ENCODE measurements around the gene RAB3C. TPM values are rescaled to one million over a fixed set of nuclear protein-coding genes. Genes with fewer than 3 reads are reported as not detected.

Gene RAB3C
- total RNA-seq, 2 donors from 2014 or later = 2.3 to 45.2 TPM

- DNase-seq = no peak
- Histone ChIP-seq H3K36me3 (replicated peaks in 1 of 2; ENCODE audit: insufficient read depth in 1 of 2, low read depth in 2 of 2) (no peaks in the 10 kb centered on the region), H3K27ac (no peak overlapping the region), H3K27me3 (no peaks in the 10 kb centered on the region), H3K4me3 (no peak overlapping the region), H3K9me3 (no peaks in the 10 kb centered on the region), H3K4me1 (no peaks in the 10 kb centered on the region)
- WGBS, 2 donors = 68 to 75% methylated on average over 4 of the region's 4 CpGs
- intact Hi-C loops (cut with DNase I) = no loop called here
- TF ChIP-seq CTCF (IDR thresholded peaks at IDR 0.05) (no peak), POLR2A (IDR thresholded peaks at IDR 0.05) (no peak)
- ATAC-seq = no peak
Observed at GRCh38 chr5:58751222-58751837, 168.5 kb downstream of the RAB3C start.

- ATAC-seq (no peak), DNase-seq (no peak)
- WGBS, 2 donors = 79 to 89% methylated on average over 1 of the region's 1 CpG
- Histone ChIP-seq H3K36me3 (replicated peaks in 1 of 2; ENCODE audit: insufficient read depth in 1 of 2, low read depth in 2 of 2) (no peaks in the 10 kb centered on the region), H3K4me1 (no peaks in the 10 kb centered on the region), H3K27ac (no peak overlapping the region), H3K9me3 (no peaks in the 10 kb centered on the region), H3K27me3 (no peaks in the 10 kb centered on the region), H3K4me3 (no peak overlapping the region)
- intact Hi-C loops (cut with DNase I) = no loop called here
- TF ChIP-seq CTCF (IDR thresholded peaks at IDR 0.05) (no peak), POLR2A (IDR thresholded peaks at IDR 0.05) (no peak)
Observed at GRCh38 chr5:58752104-58752503, 169.2 kb downstream of the RAB3C start.

DNA sequence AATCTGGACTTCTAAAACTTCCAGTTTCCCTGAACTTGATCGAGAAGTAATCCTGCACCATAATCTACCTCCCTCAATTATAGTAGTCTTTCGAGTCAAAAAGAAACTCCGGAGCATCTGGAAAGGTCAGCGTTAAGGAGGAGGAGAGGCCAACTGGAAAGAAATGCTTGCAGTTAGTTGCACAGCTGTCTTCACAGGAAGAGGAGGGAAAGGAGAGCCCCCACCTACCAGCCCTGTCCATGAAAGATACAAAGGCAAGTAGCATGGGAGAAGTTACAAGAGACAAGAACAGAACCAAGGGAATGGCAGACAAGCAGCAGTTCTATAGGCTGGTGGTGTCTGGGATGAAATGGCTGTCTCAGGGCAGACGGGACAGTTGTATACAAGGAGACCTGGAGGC, 170.6 kb downstream of the RAB3C start:
- 84 to 86% methylated on average over 5 of the region's 5 CpGs for WGBS, 2 donors
- no peak for TF ChIP-seq POLR2A (IDR thresholded peaks at IDR 0.05)
- TF ChIP-seq CTCF (IDR thresholded peaks at IDR 0.05) = no peak
- ATAC-seq (no peak), DNase-seq (no peak)
- Histone ChIP-seq H3K4me3 (no peak overlapping the region), H3K27ac (no peak overlapping the region), H3K9me3 (no peaks in the 10 kb centered on the region), H3K4me1 (no peaks in the 10 kb centered on the region), H3K27me3 (no peaks in the 10 kb centered on the region), H3K36me3 (replicated peaks in 1 of 2; ENCODE audit: insufficient read depth in 1 of 2, low read depth in 2 of 2) (no peaks in the 10 kb centered on the region)
- intact Hi-C loops (cut with DNase I) = no loop called here

- intact Hi-C loops (cut with DNase I) = no loop called here
- Histone ChIP-seq H3K4me3 (no peak overlapping the region), H3K27me3 (no peaks in the 10 kb centered on the region), H3K4me1 (no peaks in the 10 kb centered on the region), H3K36me3 (replicated peaks in 1 of 2; ENCODE audit: insufficient read depth in 1 of 2, low read depth in 2 of 2) (no peaks in the 10 kb centered on the region), H3K9me3 (no peaks in the 10 kb centered on the region), H3K27ac (no peak overlapping the region)
- ATAC-seq (no peak), DNase-seq (no peak)
- WGBS, 2 donors = 68 to 73% methylated on average over 6 of the region's 6 CpGs
- TF ChIP-seq CTCF (IDR thresholded peaks at IDR 0.05) (no peak), POLR2A (IDR thresholded peaks at IDR 0.05) (no peak)
Observed at GRCh38 chr5:58754250-58754649, 171.4 kb downstream of the RAB3C start.

DNA sequence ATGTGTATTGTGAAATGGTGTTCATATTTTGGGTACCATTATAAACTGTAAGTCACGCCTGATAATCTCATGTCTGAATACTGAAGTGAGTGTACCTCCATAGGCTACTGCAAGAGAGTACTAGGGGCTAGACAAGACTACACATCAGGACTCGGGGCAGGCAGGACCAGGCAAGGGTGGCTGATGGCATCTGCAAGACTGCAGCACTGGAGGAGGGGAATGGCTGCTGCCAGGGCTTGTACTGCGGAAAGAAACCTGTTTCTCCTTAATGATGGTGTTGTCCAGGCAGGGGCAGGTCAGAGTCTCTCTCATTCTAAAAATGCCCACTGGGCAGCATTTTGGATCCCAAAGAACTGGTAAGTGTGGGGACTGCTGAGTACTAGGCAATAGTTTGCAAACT, 172.5 kb downstream of the RAB3C start:
- no peak for ATAC-seq
- Histone ChIP-seq H3K4me1 (no peaks in the 10 kb centered on the region), H3K4me3 (no peak overlapping the region), H3K27me3 (no peaks in the 10 kb centered on the region), H3K9me3 (no peaks in the 10 kb centered on the region), H3K36me3 (replicated peaks in 1 of 2; ENCODE audit: insufficient read depth in 1 of 2, low read depth in 2 of 2) (no peaks in the 10 kb centered on the region), H3K27ac (no peak overlapping the region)
- no peak for DNase-seq
- no peak for TF ChIP-seq CTCF (IDR thresholded peaks at IDR 0.05)
- no peak for TF ChIP-seq POLR2A (IDR thresholded peaks at IDR 0.05)
- intact Hi-C loops (cut with DNase I) = no loop called here
- WGBS, 2 donors = 86 to 93% methylated on average over 3 of the region's 3 CpGs

Data from body of pancreas (tissue), 4 donors.